Measurements from ENCODE around the gene CTPS1. TPM values are rescaled to one million over a fixed set of nuclear protein-coding genes. Genes with fewer than 3 reads are reported as not detected.

The CTPS1 gene
- total RNA-seq, 1 experiment from 2014 or later: 66.4 TPM

GRCh38 chr1:40998668-40999067, 19.2 kb downstream of the CTPS1 start:
- POLR2A ChIA-PET: no interaction called here
- peaks cover 63 to 74% of the 10 kb centered on the region in 2 experiments for H3K36me3 ChIP-seq (ENCODE audit: control insufficient read depth in 1 of 2, insufficient read depth in 2 of 2, low read length in 2 of 2)
- no peak overlapping the region for H3K4me2 ChIP-seq (ENCODE audit: low read length)
- H3K9me3 ChIP-seq (ENCODE audit: control insufficient read depth in 1 of 2, insufficient read depth in 1 of 2, low read depth in 1 of 2, low read length in 2 of 2): no peaks in the 10 kb centered on the region
- BruUV-seq (replicated peaks): no TSS peak
- no peak for ATAC-seq
- RAD21 ChIA-PET (ENCODE audit: low non-redundant PET in 1 of 2, low total read pairs in 2 of 2, uncharacterized antibody in 2 of 2, unreplicated experiment in 2 of 2): no interaction called here
- peaks cover 23% of the 10 kb centered on the region; the same call in 1 of the 2 replicates for H4K20me1 ChIP-seq (ENCODE audit: insufficient read depth)
- no peak overlapping the region for H3K4me3 ChIP-seq (replicated peaks in 1 of 2; ENCODE audit: low read depth in 1 of 2, low read length in 2 of 2)
- H2AFZ ChIP-seq (ENCODE audit: low read depth, low read length, poor library complexity, severe bottlenecking): no peak overlapping the region
- no peaks in the 10 kb centered on the region for H3K27me3 ChIP-seq (ENCODE audit: insufficient read depth, low read length)
- no peak for TF ChIP-seq ZNF274 (IDR thresholded peaks at IDR 0.05; ENCODE audit: low read depth, low read length)
- TF ChIP-seq EZH2phosphoT487 (IDR thresholded peaks at IDR 0.05; ENCODE audit: borderline replicate concordance): no peak
- no peak for TF ChIP-seq REST (IDR thresholded peaks at IDR 0.05; ENCODE audit: low read depth)
- TF ChIP-seq CTCF (IDR thresholded peaks at IDR 0.05 in 2 of 3, conservative IDR thresholded peaks at IDR 0.05 in 1 of 3; ENCODE audit: borderline replicate concordance in 1 of 3, insufficient read depth in 1 of 3, low read depth in 2 of 3, low read length in 2 of 3): no peak
- no peak for TF ChIP-seq CEBPB (IDR thresholded peaks at IDR 0.05; ENCODE audit: low read depth)
- TF ChIP-seq POLR2AphosphoS5 (IDR thresholded peaks at IDR 0.05; ENCODE audit: low read depth, low read length): no peak
- no peak for TF ChIP-seq ZBTB33 (IDR thresholded peaks at IDR 0.05; ENCODE audit: extremely low read depth, insufficient replicate concordance, low read length)
- TF ChIP-seq ATF3 (IDR thresholded peaks at IDR 0.05): no peak
- TF ChIP-seq POLR2A (IDR thresholded peaks at IDR 0.05; ENCODE audit: borderline replicate concordance, extremely low read depth, insufficient read depth, insufficient read length): no peak
- TF ChIP-seq TCF7L2 (IDR thresholded peaks at IDR 0.05; ENCODE audit: borderline replicate concordance, extremely low read depth, insufficient read depth, insufficient read length): no peak
- TF ChIP-seq ZFX (IDR thresholded peaks at IDR 0.05): no peak
- TF ChIP-seq SIN3A (IDR thresholded peaks at IDR 0.05; ENCODE audit: low read depth): no peak
- intact Hi-C loops (cut with micrococcal nuclease): no loop called here
- peaks cover 89% of the 10 kb centered on the region for H3K79me2 ChIP-seq (ENCODE audit: insufficient read depth, low read length)
- peaks cover 12 to 20% of the 10 kb centered on the region in 2 experiments for H3K4me1 ChIP-seq (ENCODE audit: control insufficient read depth in 1 of 2, insufficient read depth in 2 of 2, low read length in 2 of 2)
- DNase-seq (ENCODE audit: low read depth, low spot score): no peak
- CTCF ChIA-PET: no interaction called here
- H3K9ac ChIP-seq (ENCODE audit: low read length): no peak overlapping the region
- no peak overlapping the region for H3K27ac ChIP-seq (ENCODE audit: low read depth, low read length)
- no peaks in the 10 kb centered on the region for H3K9me2 ChIP-seq (ENCODE audit: insufficient read depth)
